ENCODE data around the gene PODN. TPM values are rescaled to one million over a fixed set of nuclear protein-coding genes. Genes with fewer than 3 reads are reported as not detected.

Gene PODN
- total and polyA plus RNA-seq, 12 donors: 0.78 to 45.4 (median 16.0) TPM

GRCh38 chr1:53050310-53050709 lies 11.7 kb upstream of the PODN start:
- H3K36me3 ChIP-seq (replicated peaks in 1 of 2): peaks cover 0 to 19% of the 10 kb centered on the region in 2 donors
- no peak for TF ChIP-seq CTCF (IDR thresholded peaks at IDR 0.05)
- no peak for TF ChIP-seq POLR2A (IDR thresholded peaks at IDR 0.05)

GRCh38 chr1:53051676-53052075 lies 10.3 kb upstream of the PODN start:
- no peak for DNase-seq
- no peaks in the 10 kb centered on the region for H3K27me3 ChIP-seq
- H3K4me1 ChIP-seq (replicated peaks in 1 of 2): peaks cover 0 to 16% of the 10 kb centered on the region in 2 donors
- H3K27ac ChIP-seq: no peak overlapping the region
- WGBS, 4 donors: 29 to 75% (median 67%) methylated on average over 1 of the region's 1 CpG
- no peak overlapping the region for H3K4me3 ChIP-seq
- TF ChIP-seq CTCF (IDR thresholded peaks at IDR 0.05) (no peak), POLR2A (IDR thresholded peaks at IDR 0.05) (no peak)
- intact Hi-C loops (cut with DNase I): no loop called here
- no peaks in the 10 kb centered on the region for H3K9me3 ChIP-seq (replicated peaks in 1 of 3)
- H3K36me3 ChIP-seq (replicated peaks in 1 of 2): peaks cover 0 to 19% of the 10 kb centered on the region in 2 donors

More at GRCh38 chr1:53050310-53050709, 11.7 kb upstream of the PODN start:
- H3K4me3 ChIP-seq: no peak overlapping the region
- no peak for DNase-seq
- WGBS, 4 donors: 79 to 95% (median 89%) methylated on average over 2 of the region's 2 CpGs
- no peaks in the 10 kb centered on the region for H3K9me3 ChIP-seq (replicated peaks in 1 of 3)
- H3K27me3 ChIP-seq: no peaks in the 10 kb centered on the region
- H3K4me1 ChIP-seq (replicated peaks in 1 of 2): peaks cover 0 to 18% of the 10 kb centered on the region in 2 donors
- intact Hi-C loops (cut with DNase I): no loop called here
- no peak overlapping the region for H3K27ac ChIP-seq

- no peak overlapping the region for H3K4me3 ChIP-seq
- H3K4me1 ChIP-seq (replicated peaks in 1 of 2): peaks cover 1 to 8% of the 10 kb centered on the region in 2 donors
- H3K9me3 ChIP-seq (replicated peaks in 1 of 3): no peaks in the 10 kb centered on the region
- H3K27ac ChIP-seq: peak overlapping the region in 1 of 5 donors; percentile 10
- H3K27me3 ChIP-seq: peaks cover under 1% of the 10 kb centered on the region
- intact Hi-C loops (cut with DNase I): no loop called here
- no peaks in the 10 kb centered on the region for H3K36me3 ChIP-seq (replicated peaks in 1 of 2)
- TF ChIP-seq POLR2A (IDR thresholded peaks at IDR 0.05) (no peak), CTCF (IDR thresholded peaks at IDR 0.05) (no peak)
- DNase-seq: no peak
- WGBS, 4 donors: 77 to 86% (median 80%) methylated on average over 2 of the region's 2 CpGs
Measured at GRCh38 chr1:53057127-53057526, 4.9 kb upstream of the PODN start.

- Histone ChIP-seq H3K27ac (peak overlapping the region in 2 of 5 donors; percentile 24 to 62), H3K4me3 (no peak overlapping the region), H3K4me1 (replicated peaks in 1 of 2) (peaks cover 8 to 16% of the 10 kb centered on the region in 2 donors), H3K27me3 (peaks cover 13% of the 10 kb centered on the region), H3K9me3 (replicated peaks in 1 of 3) (no peaks in the 10 kb centered on the region), H3K36me3 (replicated peaks in 1 of 2) (no peaks in the 10 kb centered on the region)
- peak in 1 of 7 donors; percentile 32 for DNase-seq
- TF ChIP-seq CTCF (IDR thresholded peaks at IDR 0.05): no peak
- 36 to 55% (median 40%) methylated on average over 1 of the region's 1 CpG for WGBS, 4 donors
- intact Hi-C loops (cut with DNase I): no loop called here
Measured at GRCh38 chr1:53060579-53060978, 1.4 kb upstream of the PODN start.
